GM18517 (cell line): Measurements from ENCODE around the gene CCDC57.
"Not testable (repeated sequence)": the region's sequence is repeated elsewhere in the genome, so short reads cannot be mapped to it uniquely, and the experiment has no call there.

Experiments used
- ATAC-seq: cut with Tn5 transposase; IDR thresholded peaks from one replicate; pipeline ENCODE4 v1.9.1; 2021; ENCODE audit warnings: mild to moderate bottlenecking, moderate library complexity; ENCODE audit not compliant: unreplicated experiment

Gene CCDC57

DNA sequence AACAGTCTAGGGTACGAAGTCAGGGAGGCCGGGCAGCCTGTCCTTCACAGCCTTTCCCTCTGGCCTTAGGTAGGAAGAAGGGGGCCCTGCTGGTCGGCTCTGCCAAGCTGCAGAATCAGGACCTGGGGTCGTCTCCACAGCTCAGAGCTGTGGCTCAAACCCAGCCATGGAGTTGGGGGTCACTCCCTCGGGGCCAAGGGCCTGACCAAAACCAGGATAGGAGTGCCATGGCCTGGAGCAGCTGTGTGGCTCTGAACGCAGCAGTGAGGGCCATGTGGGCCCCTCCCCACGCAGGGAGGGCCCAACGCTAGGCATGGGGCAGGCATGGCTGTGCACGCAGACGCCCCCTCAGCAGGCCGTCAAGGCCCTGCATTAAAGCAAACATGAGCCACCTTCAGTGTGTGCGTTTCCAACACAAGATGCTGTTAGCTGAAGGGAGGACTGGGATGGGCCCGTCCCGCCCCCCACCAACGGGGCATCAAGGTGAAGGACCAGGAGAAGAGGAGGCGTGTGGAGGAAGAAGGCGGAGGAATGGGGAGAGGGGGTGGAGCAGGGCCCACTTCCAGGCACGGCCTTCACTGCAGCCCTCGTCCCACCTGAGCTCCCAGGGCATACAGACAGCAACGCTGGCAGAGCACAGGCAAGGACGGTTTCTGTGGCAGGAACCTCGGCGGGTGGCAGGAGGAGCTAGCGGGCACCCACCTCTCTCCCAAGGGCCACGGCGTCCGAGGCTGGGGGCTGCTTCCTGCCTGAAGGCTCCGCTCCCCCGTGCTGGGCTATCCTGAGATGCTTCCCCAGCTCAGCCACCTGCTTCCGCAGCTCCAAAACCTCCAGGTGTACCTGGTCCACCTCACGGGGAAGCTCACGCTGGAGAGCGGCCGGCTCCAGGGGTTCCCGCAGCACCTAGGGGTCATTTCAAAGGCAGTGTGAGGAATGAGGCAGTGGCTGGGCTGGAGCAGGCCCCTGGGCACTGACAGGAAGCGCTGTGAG is 55.3 kb downstream of the CCDC57 start:
- ATAC-seq = no peak

- ATAC-seq = no peak
These were observed 56.2 kb downstream of the CCDC57 start for GRCh38 chr17:82156284-82156925.

- no peak for ATAC-seq
These were observed 57.0 kb downstream of the CCDC57 start for GRCh38 chr17:82155606-82156005.

- no peak for ATAC-seq
These were observed 57.7 kb downstream of the CCDC57 start for GRCh38 chr17:82154881-82155331.

DNA sequence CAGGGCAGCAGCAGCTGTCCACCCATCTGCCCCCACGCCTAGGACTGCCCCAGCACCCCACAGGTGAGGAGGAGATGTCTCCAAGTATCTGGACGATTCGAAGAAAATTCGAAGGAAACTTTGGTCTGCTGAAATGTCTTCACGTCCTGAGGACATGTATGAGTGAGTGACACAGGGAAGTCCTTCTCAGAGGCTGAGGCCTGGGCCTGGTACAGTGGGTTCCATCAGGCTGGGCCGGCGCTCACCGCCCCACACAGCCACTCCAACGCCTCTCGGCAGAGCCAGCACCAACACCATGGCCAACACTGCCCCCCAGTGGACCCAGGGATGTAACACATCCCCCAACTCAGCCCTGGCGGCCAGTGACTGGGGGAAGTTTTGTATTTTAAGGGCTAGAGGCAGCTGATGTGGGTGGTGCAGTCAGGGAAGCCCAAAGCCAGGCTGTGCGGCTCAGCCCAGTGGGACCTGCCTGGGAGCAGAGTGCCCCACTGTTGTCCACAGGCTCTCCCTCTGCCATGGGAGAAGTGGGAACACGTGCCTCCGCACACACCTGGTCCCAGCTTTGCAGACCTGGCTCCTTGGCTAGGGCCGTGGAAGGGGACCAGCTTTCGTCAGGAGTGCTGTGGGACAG is 58.8 kb downstream of the CCDC57 start:
- no peak for ATAC-seq

DNA sequence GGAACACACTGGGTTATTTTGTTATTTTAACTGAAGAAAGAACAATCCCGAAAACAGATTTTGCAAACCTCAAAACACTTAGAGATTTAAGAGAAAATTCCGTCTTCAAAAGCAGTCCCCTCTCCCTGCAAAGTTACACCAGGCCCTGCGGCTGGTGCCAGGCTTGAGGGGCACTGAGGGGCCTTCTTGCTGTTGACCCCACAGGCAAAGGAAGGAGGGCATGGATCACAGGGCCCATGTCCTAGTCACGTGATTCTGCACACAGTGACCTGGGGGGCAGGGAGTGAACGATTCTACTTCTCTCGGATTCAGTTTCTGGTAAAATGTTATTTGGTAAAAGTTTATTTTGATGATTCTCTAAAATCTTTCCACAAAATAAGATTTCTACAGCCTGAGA is 59.3 kb downstream of the CCDC57 start:
- no peak for ATAC-seq

GRCh38 chr17:82152556-82153294 is 59.9 kb downstream of the CCDC57 start:
- ATAC-seq = no peak

DNA sequence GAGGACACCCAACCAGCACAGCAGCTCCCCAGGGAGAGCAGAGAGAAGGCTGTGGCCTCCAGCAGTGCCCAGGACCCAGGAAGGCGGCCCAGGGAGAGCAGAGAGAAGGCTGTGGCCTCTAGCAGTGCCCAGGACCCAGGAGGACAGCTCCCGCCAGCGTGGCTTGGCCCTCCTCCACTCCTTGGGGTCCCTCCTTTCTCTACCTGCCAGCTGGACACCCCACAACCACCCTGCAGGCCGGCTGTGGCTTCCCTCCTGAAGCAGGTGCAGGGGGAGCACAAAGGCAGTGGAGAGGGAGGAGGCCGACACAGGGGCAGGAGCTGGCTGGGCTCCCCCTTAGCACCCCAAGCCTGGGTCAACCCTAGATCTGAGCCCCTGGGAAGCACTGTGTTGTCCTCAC is 60.5 kb downstream of the CCDC57 start:
- ATAC-seq = no peak

DNA sequence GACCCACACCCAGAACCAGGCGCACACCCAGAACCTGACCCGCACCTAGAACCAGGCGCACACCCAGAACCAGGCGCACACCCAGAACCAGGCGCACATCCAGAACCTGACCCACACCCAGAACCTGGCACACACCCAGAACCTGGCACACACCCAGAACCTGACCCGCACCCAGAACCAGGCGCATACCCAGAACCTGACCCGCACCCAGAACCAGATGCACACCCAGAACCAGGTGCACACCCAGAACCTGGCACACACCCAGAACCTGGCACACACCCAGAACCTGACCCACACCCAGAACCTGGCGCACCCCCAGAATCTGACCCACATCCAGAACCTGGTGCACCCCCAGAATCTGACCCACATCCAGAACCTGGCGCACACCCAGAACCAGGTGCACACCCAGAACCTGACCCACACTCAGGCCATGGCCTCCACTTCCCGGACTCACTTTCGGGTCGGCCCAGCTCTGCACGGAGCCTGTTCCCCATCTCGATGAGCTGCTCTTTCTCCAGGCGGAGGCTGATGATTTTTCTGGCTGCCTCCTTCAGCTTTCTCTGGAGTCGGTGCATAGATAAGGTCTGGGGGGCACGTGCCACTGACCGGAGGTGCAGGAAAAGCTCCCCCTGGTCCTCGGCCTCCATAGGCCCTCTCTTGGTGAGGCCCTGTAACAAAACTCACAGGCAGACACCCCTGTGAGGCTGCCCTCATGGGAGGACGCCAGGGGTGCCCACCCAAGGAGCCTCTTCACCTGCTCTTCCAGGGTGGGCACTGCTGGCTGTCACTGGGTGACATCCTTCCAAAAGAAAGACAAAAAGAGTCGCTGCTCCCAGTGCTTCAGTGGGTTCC is 61.3 kb downstream of the CCDC57 start:
- no peak for ATAC-seq

DNA sequence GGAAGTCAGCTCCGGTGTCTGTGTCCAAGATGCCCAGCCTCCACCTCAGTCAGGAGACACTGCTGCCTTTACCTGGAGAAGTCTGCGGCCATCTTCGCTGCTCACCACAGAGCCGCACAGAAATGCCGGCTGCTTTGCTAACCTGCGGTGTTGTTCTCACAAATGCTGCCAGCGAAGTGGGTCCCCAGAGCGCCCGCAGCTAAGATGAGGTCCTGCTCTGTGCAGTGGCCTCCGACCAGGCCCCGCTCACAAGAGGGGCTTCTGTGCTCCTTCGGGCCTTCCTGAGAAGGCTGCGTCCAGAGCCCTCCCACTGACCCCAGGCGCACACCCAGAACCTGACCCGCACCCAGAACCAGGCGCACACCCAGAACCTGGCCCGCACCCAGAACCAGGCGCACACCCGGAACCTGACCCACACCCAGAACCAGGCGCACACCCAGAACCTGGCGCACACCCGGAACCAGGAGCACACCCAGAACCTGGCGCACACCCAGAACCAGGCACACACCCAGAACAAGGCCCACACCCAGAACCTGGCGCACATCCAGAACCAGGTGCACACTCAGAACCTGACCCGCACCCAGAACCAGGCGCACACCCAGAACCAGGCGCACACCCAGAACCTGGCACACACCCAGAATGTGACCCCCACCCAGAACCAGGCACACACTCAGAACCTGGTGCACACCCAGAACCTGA is 63.1 kb downstream of the CCDC57 start:
- no peak for ATAC-seq

DNA sequence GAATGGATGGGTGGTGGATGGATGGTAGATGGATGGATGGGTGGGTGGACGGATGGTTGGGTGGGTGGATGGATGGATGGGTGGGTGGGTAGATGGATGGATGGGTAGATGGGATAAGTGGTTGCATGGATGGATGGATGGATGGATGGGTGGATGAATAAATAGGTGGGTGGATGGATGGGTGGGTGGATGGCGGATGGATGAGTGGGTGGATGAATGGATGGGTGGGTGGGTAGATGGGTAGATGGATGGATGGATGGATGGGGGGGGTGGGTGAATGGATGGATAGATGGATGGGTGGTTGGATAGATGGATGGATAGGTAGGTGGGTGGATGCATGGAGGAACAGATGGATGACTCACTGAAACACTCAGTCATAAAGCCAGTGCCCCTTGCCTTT is 63.6 kb downstream of the CCDC57 start:
- ATAC-seq = no peak

GRCh38 chr17:82148011-82148410 is 64.6 kb downstream of the CCDC57 start:
- ATAC-seq = no peak

GRCh38 chr17:82146663-82147654 is 65.7 kb downstream of the CCDC57 start:
- ATAC-seq = no peak

GRCh38 chr17:82145550-82146155 is 67.0 kb downstream of the CCDC57 start:
- ATAC-seq = no peak

GRCh38 chr17:82143333-82143732 is 69.3 kb downstream of the CCDC57 start:
- no peak for ATAC-seq

- ATAC-seq = not testable (repeated sequence)
These were observed 72.7 kb downstream of the CCDC57 start for GRCh38 chr17:82139961-82140360.

GRCh38 chr17:82138511-82138992 is 74.1 kb downstream of the CCDC57 start:
- no peak for ATAC-seq

DNA sequence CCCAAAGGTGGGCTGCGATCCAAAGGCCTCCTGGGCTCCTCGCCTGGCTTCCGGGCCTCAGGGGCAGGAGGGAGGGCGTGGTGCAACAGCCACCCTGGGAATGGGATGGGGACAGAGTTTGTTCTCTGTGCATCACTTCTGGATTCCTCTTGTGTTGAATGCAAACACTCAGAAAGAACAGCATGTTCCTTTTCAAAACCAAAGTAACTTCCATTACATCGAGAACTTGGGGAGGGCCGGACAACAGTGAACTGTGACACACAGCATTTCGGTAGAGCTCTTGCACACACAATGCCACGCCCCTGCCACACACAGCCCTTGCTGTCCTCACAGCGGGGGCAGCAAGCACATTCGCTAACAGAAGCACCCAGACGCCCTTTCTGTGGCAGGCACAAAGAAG is 78.5 kb downstream of the CCDC57 start:
- no peak for ATAC-seq
